ENCODE data around the gene ZFX. TPM values are rescaled to one million over a fixed set of nuclear protein-coding genes. Genes with fewer than 3 reads are reported as not detected.

Gene ZFX
- total RNA-seq, 1 donor from 2014 or later = 32.8 TPM

GRCh38 chrX:24229400-24229879 lies 79.9 kb downstream of the ZFX start:
- Histone ChIP-seq H3K36me3 (no peaks in the 10 kb centered on the region), H3K27me3 (ENCODE audit: low read depth) (no peaks in the 10 kb centered on the region), H3K4me1 (no peaks in the 10 kb centered on the region), H3K9me3 (replicated peaks) (no peaks in the 10 kb centered on the region), H3K4me3 (no peak overlapping the region), H3K27ac (replicated peaks) (peak overlapping the region; percentile 5)
- no peak for TF ChIP-seq CTCF (IDR thresholded peaks at IDR 0.05; ENCODE audit: borderline replicate concordance)
- intact Hi-C loops (cut with micrococcal nuclease) = no loop called here
- no peak for DNase-seq

GRCh38 chrX:24229976-24230375 lies 80.4 kb downstream of the ZFX start:
- Histone ChIP-seq H3K36me3 (no peaks in the 10 kb centered on the region), H3K4me3 (no peak overlapping the region), H3K9me3 (replicated peaks) (no peaks in the 10 kb centered on the region), H3K27me3 (ENCODE audit: low read depth) (no peaks in the 10 kb centered on the region), H3K27ac (replicated peaks) (peak overlapping the region; percentile 5), H3K4me1 (no peaks in the 10 kb centered on the region)
- DNase-seq = no peak
- TF ChIP-seq CTCF (IDR thresholded peaks at IDR 0.05; ENCODE audit: borderline replicate concordance) = no peak
- intact Hi-C loops (cut with micrococcal nuclease) = no loop called here

- TF ChIP-seq CTCF (IDR thresholded peaks at IDR 0.05; ENCODE audit: borderline replicate concordance) = no peak
- H3K4me3 ChIP-seq = no peak overlapping the region
- no peaks in the 10 kb centered on the region for H3K36me3 ChIP-seq
- H3K27me3 ChIP-seq (ENCODE audit: low read depth) = no peaks in the 10 kb centered on the region
- intact Hi-C loops (cut with micrococcal nuclease) = no loop called here
- peak overlapping the region; percentile 12 for H3K27ac ChIP-seq (replicated peaks)
- no peaks in the 10 kb centered on the region for H3K9me3 ChIP-seq (replicated peaks)
- no peaks in the 10 kb centered on the region for H3K4me1 ChIP-seq
- no peak for DNase-seq
Observed at GRCh38 chrX:24231131-24231540, 81.6 kb downstream of the ZFX start.

GRCh38 chrX:24231641-24232179 lies 82.2 kb downstream of the ZFX start:
- DNase-seq = no peak
- intact Hi-C loops (cut with micrococcal nuclease) = no loop called here
- H3K36me3 ChIP-seq = no peaks in the 10 kb centered on the region
- no peak overlapping the region for H3K4me3 ChIP-seq
- no peaks in the 10 kb centered on the region for H3K4me1 ChIP-seq
- no peak overlapping the region for H3K27ac ChIP-seq (replicated peaks)
- no peaks in the 10 kb centered on the region for H3K9me3 ChIP-seq (replicated peaks)
- H3K27me3 ChIP-seq (ENCODE audit: low read depth) = no peaks in the 10 kb centered on the region
- no peak for TF ChIP-seq CTCF (IDR thresholded peaks at IDR 0.05; ENCODE audit: borderline replicate concordance)

- no peak for TF ChIP-seq CTCF (IDR thresholded peaks at IDR 0.05; ENCODE audit: borderline replicate concordance)
- Histone ChIP-seq H3K4me1 (no peaks in the 10 kb centered on the region), H3K9me3 (replicated peaks) (no peaks in the 10 kb centered on the region), H3K27ac (replicated peaks) (no peak overlapping the region), H3K4me3 (no peak overlapping the region), H3K36me3 (no peaks in the 10 kb centered on the region), H3K27me3 (ENCODE audit: low read depth) (no peaks in the 10 kb centered on the region)
- DNase-seq = no peak
- intact Hi-C loops (cut with micrococcal nuclease) = no loop called here
Observed at GRCh38 chrX:24232796-24233195, 83.3 kb downstream of the ZFX start.
